ENCODE measurements around the gene TMEM204. TPM values are rescaled to one million over a fixed set of nuclear protein-coding genes. Genes with fewer than 3 reads are reported as not detected.

TMEM204 gene
- polyA plus RNA-seq, 2 of the 4 experiments (the other 2 are of a cell fraction), result not detected

- no peak for TF ChIP-seq ATOH8 (CRISPR knock-in tag; IDR thresholded peaks at IDR 0.05; ENCODE audit: low read depth)
- TF ChIP-seq JUN (IDR thresholded peaks at IDR 0.05), result no peak
- no peak for TF ChIP-seq JUNB (IDR thresholded peaks at IDR 0.05)
- TF ChIP-seq HOXA7 (CRISPR knock-in tag; IDR thresholded peaks at IDR 0.05), result no peak
- TF ChIP-seq ZC3H11A (IDR thresholded peaks at IDR 0.05), result no peak
- no peak for TF ChIP-seq FOXS1 (CRISPR knock-in tag; IDR thresholded peaks at IDR 0.05)
These were observed 45.3 kb upstream of the TMEM204 start (continued) for GRCh38 chr16:1488054-1488601.

GRCh38 chr16:1488619-1489018 is 44.8 kb upstream of the TMEM204 start, which contains the start of gene PTX4:
PTX4 (minus strand) TSS chr16:1488944; CDS start chr16:1488909, 35 bp downstream.
- TF ChIP-seq HOXB13 (CRISPR knock-in tag; IDR thresholded peaks at IDR 0.05; ENCODE audit: low read depth), result no peak
- WGBS (ENCODE audit: missing lambda C conversion rate), result 84% methylated on average over 19 of the region's 19 CpGs
- Histone ChIP-seq H3K4me3 (no peak within 1 kb of the TSS), H3K9me3 (no peaks in the 10 kb centered on the region), H3K4me2 (no peak within 1 kb of the TSS), H3K27ac (no peak within 1 kb of the TSS), H3K4me1 (peaks cover 7% of the 10 kb centered on the region)
- ChIA-PET CTCF (no interaction called here), POLR2A (interaction anchor here (0.7 kb wide), 1 partner anchor 13 kb away, joined by 3 read pairs; no protein-coding TSS in a partner anchor)
- no peak for ATAC-seq
- DNase-seq (ENCODE audit: low read depth in 1 of 2, low spot score in 1 of 2), result no peak
- no peak for FAIRE-seq

GRCh38 chr16:1489077-1489476 is 44.4 kb upstream of the TMEM204 start:
- FAIRE-seq (no peak), DNase-seq (ENCODE audit: low read depth in 1 of 2, low spot score in 1 of 2) (no peak), ATAC-seq (no peak)
- H3K27ac ChIP-seq, result no peak overlapping the region
- TF ChIP-seq POLR2A (IDR thresholded peaks at IDR 0.05; ENCODE audit: low read length) (no peak), ATOH8 (CRISPR knock-in tag; IDR thresholded peaks at IDR 0.05; ENCODE audit: low read depth) (no peak), JUNB (IDR thresholded peaks at IDR 0.05) (no peak), ZSCAN20 (CRISPR knock-in tag; IDR thresholded peaks at IDR 0.05) (no peak), EHF (CRISPR knock-in tag; IDR thresholded peaks at IDR 0.05) (no peak), CEBPB (IDR thresholded peaks at IDR 0.05) (no peak), RFX5 (IDR thresholded peaks at IDR 0.05) (no peak), ESRRA (IDR thresholded peaks at IDR 0.05; ENCODE audit: borderline replicate concordance, low read length) (no peak), EHMT2 (IDR thresholded peaks at IDR 0.05; ENCODE audit: low read depth) (no peak), CBX8 (IDR thresholded peaks at IDR 0.05) (no peak), CBX2 (IDR thresholded peaks at IDR 0.05; ENCODE audit: borderline replicate concordance, low read depth) (no peak), MAX (IDR thresholded peaks at IDR 0.05) (no peak), JUN (IDR thresholded peaks at IDR 0.05) (no peak), GATA3 (IDR thresholded peaks at IDR 0.05; ENCODE audit: borderline replicate concordance) (no peak), POLR2AphosphoS2 (conservative IDR thresholded peaks at IDR 0.05; ENCODE audit: low read length) (no peak), FOSL2 (IDR thresholded peaks at IDR 0.05) (no peak), FOSL2 (CRISPR knock-in tag; IDR thresholded peaks at IDR 0.05) (no peak), FOSB (CRISPR knock-in tag; IDR thresholded peaks at IDR 0.05) (no peak), NFE2L2 (conservative IDR thresholded peaks at IDR 0.05; ENCODE audit: low read length) (no peak)
- no peaks in the 10 kb centered on the region for H3K9me3 ChIP-seq
- ChIA-PET CTCF (interaction anchor here (1.2 kb wide), 1 partner anchor 124 kb away, joined by 3 read pairs; no protein-coding TSS in a partner anchor), POLR2A (interaction anchor here (0.7 kb wide), 1 partner anchor 13 kb away, joined by 3 read pairs; no protein-coding TSS in a partner anchor)
- H3K4me3 ChIP-seq, result no peak overlapping the region
- WGBS (ENCODE audit: missing lambda C conversion rate), result 88% methylated on average over 12 of the region's 12 CpGs
- no peak overlapping the region for H3K4me2 ChIP-seq
- H3K4me1 ChIP-seq, result peaks cover 7% of the 10 kb centered on the region

- TF ChIP-seq MAZ (IDR thresholded peaks at IDR 0.05; ENCODE audit: borderline replicate concordance, low read depth, low read length) (no peak), FOSL2 (IDR thresholded peaks at IDR 0.05) (no peak), FOSL2 (CRISPR knock-in tag; IDR thresholded peaks at IDR 0.05) (no peak), HES2 (IDR thresholded peaks at IDR 0.05) (no peak)
- FAIRE-seq, result no peak
- CTCF ChIA-PET, result interaction anchor here (1.1 to 1.5 kb wide), 2 partner anchors 214 to 273 kb away, joined by 3 to 6 read pairs; no protein-coding TSS in a partner anchor
- no peaks in the 10 kb centered on the region for H3K9me3 ChIP-seq
- H3K4me3 ChIP-seq, result no peak overlapping the region
- no peak overlapping the region for H3K27ac ChIP-seq
- whole genome bisulfite sequencing (ENCODE audit: missing lambda C conversion rate), result 93% methylated on average over 12 of the region's 12 CpGs
- H3K4me2 ChIP-seq, result no peak overlapping the region
- POLR2A ChIA-PET, result no interaction called here
- peaks cover 15% of the 10 kb centered on the region for H3K4me1 ChIP-seq
- no peak for DNase-seq (ENCODE audit: low read depth in 1 of 2, low spot score in 1 of 2)
- ATAC-seq, result no peak
These were observed 42.1 kb upstream of the TMEM204 start for GRCh38 chr16:1491327-1491726.
